Muscle of back (tissue), 11 donors: ENCODE data around the gene ARL5A. TPM values are rescaled to one million over a fixed set of nuclear protein-coding genes. Genes with fewer than 3 reads are reported as not detected.
"Not testable (repeated sequence)": the region's sequence is repeated elsewhere in the genome, so short reads cannot be mapped to it uniquely, and the experiment has no call there.

ENCODE experiments used
- DNase-seq, 3 donors: peaks; one replicate each; pipeline versions ENCODE4 v3.0.0 to v3.0.0-alpha.2; 2013
- polyA plus RNA-seq, 10 donors: library from polyadenylated mRNA; unstranded; fragments of 120-200 nt; gene quantifications; one replicate each; pipeline ENCODE4 v1.2.1, GENCODE V29; 2013; ENCODE audit not compliant: insufficient read length in 10 of 10

The ARL5A gene
- polyA plus RNA-seq, 10 donors: 23.2 to 32.5 (median 26.0) TPM

DNA sequence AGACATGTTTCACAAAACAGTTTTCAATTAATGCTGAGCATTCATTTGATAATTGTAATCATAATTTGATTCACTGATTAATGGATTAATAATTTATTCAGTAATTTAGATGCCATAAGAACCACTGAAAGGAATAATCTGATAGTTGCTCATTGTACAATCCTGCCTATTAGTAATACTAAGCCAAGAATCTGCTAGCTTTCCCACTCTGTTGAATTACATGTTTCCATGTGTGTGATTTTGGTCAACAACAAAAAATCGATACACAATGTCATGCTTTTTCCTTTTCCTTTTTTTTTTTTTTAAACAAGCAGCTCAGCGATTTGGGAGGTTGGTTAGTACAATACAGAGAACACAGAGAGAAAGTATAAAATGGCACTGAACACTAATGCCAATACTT is 25.9 kb downstream of the ARL5A start:
- no peak for DNase-seq

GRCh38 chr2:151799886-151800292 is 28.3 kb downstream of the ARL5A start:
- no peak for DNase-seq

GRCh38 chr2:151796774-151797173 is 31.4 kb downstream of the ARL5A start:
- no peak for DNase-seq

- DNase-seq: no peak
These were observed 32.5 kb downstream of the ARL5A start for GRCh38 chr2:151795646-151796240.

DNA sequence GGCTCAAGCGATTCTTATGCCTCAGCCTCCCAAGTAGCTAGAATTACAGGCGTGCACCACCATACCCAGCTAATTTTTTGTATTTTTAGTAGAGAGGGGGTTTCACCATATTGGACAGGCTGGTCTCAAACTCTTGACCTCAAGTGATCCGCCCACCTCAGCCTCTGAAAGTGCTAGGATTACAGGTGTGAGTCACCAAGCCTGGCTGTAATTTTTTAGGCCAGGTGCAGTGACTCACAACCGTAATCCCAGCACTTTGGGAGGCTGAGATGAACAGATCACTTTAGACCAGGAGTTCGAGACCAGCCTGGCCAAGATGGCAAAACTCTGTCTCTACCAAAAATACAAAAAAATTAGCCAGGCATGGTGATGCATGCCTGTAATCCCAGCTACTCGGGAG is 33.8 kb downstream of the ARL5A start:
- not testable (repeated sequence) for DNase-seq

DNA sequence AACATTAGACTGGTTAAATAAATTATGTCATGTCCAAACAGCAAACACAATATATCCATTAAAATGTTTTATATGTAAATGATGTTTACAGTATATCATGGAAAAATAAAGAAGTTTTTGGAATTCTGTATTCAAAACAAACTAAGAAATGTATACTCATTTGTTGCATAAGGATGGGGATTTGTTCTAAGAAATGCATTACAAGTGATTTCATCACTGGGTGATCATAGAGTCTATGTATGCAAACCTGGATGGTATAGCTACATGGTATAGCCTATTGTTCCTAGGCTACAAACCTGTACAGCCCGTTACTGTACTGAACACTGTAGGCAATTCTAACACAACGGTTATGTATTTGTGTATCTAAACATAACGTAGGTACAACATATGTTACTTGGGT is 35.1 kb downstream of the ARL5A start:
- DNase-seq: no peak

GRCh38 chr2:151792589-151792988 is 35.6 kb downstream of the ARL5A start:
- no peak for DNase-seq

- no peak for DNase-seq
These were observed 36.7 kb downstream of the ARL5A start for GRCh38 chr2:151791545-151791944.

DNA sequence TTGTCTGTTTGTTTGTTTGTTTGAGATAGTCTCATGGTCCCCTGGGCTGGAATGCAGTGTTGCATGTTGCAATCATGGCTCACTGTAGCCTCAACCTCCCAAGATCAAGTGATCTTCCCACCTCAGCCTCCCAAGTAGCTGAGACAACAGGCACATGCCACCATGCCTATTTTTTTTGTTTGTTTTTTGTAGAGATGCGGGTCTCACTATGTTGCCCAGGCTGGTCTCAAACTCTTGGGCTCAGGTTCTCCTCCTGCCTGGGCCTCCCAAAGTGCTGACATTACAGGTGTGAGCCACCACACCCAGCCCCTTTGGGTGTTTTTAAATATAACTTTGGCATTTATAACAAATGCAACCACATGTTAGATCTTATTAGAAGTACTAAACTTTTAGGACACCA is 37.5 kb downstream of the ARL5A start:
- DNase-seq: no peak

- DNase-seq: no peak
These were observed 39.0 kb downstream of the ARL5A start for GRCh38 chr2:151789055-151789834.

- peak; percentile 47 to 68 (median 64) for DNase-seq
These were observed 41.7 kb downstream of the ARL5A start for GRCh38 chr2:151786483-151786882.

DNA sequence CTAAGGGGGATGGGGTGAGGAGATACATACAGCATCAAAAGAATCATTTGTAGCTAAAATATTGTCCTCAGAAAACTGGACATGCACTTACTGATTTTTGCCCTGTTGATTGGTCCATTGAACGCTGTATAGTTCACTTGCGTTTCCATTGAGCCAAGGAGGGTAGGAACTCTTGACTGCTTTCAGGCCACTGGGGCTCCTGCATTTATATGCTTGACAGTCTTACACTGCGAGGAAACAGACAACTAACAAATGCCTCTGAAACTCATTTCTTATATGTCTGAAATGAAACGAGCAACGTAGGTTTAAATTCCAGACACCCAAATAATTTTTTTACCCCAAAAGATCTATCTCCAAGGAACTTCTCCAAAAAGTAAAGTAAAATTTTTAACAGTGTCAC is 42.1 kb downstream of the ARL5A start:
- DNase-seq: no peak

GRCh38 chr2:151783133-151783520 is 45.1 kb downstream of the ARL5A start:
- no peak for DNase-seq

- DNase-seq: no peak
These were observed 45.7 kb downstream of the ARL5A start for GRCh38 chr2:151782378-151783132.

DNA sequence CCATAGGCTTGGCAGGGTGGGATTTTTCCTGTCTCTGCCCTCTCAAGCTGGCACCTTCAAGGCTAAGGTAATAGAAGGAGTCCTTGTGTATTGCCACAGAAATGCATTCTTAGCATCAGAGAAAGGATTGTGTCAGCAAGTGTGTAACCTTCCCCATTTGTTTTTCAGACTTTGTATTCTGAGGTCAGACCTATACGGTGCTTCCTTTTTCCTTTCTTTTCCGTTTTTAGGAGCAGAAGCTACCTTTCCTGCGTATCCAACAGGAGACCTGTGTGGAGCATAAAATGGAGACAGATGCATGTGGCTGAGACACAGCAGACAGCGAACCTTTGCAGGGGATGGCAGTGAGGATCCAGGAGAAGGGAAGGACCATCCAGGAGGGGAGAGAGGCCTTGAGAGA is 46.6 kb downstream of the ARL5A start:
- DNase-seq: no peak

GRCh38 chr2:151780938-151781337 is 47.3 kb downstream of the ARL5A start:
- DNase-seq: no peak

GRCh38 chr2:151777935-151778334 is 50.3 kb downstream of the ARL5A start:
- DNase-seq: no peak

GRCh38 chr2:151777487-151777886 is 50.7 kb downstream of the ARL5A start:
- DNase-seq: no peak

- DNase-seq: no peak
These were observed 51.9 kb downstream of the ARL5A start for GRCh38 chr2:151776367-151776766.

DNA sequence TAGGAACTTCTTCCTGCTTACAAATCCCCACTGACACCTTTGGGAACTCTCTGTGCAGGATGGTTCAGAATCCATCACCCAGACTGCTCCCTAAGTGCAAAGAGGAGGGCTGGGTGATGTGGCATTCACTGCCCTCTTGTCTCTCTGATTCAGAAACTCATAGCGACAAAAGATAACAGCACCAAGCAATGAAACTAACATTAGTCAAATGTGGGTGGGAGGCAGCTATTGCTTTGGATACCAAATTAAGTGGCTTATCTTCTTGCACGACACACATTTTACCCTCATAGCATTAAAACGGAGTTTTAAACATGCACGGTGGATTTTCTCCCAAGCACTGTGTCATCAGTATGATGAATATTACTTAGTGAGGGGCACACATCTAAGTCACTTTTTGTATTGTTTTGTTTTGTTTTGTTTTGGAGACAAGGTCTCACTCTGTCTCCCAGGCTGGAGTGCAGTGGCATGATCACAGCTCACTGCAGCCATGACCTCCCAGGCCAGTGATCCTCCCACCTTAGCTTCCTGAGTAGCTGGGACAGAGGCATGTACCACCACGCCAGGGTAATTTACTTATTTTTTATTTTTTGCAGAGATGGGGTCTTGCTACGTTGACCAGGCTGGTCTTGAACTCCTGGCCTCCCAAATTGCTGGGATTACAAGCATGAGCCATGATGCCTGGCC is 53.0 kb downstream of the ARL5A start:
- no peak for DNase-seq

DNA sequence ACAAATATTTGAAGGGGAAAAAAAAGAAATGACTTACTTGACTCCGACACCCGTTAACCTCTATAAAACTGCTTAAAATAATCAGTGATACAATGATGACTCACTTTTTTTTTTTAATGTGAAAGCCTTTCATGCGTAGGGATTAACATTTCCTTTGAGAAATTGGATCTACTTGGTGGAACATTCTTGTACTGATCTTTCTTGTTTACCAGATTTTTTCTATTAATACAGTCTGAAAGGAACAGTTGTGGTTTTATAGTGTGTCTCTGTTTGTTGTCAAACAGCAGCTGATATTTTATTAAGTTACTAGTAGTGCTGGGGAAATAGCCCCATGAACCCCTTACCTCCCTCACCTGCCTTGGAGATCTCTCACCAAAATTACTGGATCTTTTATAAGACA is 53.7 kb downstream of the ARL5A start:
- DNase-seq: peak in 1 of 3 donors; percentile 30
